Esophagus squamous epithelium (tissue), 4 donors: ENCODE measurements around the gene SET.
A peak's percentile ranks its signal among the peaks of the same experiment; 100 is the strongest.

ENCODE experiments used
- POLR2A ChIP-seq, 4 donors: fragments of 450-650 bp; IDR thresholded peaks; one replicate each; pipeline ENCODE4 v1.6.1; 2017; ENCODE audit warnings: antibody characterized with exemption in 4 of 4, mild to moderate bottlenecking in 4 of 4, moderate library complexity in 3 of 4
- TF ChIP-seq, protein P1 (sequence below), 6 experiments: fragments of 450-650 bp in 4 of 6; fragments of 200-600 bp in 2 of 6; sonication (generic) in 2 of 6; IDR thresholded peaks; one replicate each; pipeline ENCODE4 v1.5.1; 2016 to 2019; ENCODE audit warnings: antibody characterized with exemption in 6 of 6, mild to moderate bottlenecking in 4 of 6, moderate library complexity in 4 of 6

- TF ChIP-seq, protein P1, sequence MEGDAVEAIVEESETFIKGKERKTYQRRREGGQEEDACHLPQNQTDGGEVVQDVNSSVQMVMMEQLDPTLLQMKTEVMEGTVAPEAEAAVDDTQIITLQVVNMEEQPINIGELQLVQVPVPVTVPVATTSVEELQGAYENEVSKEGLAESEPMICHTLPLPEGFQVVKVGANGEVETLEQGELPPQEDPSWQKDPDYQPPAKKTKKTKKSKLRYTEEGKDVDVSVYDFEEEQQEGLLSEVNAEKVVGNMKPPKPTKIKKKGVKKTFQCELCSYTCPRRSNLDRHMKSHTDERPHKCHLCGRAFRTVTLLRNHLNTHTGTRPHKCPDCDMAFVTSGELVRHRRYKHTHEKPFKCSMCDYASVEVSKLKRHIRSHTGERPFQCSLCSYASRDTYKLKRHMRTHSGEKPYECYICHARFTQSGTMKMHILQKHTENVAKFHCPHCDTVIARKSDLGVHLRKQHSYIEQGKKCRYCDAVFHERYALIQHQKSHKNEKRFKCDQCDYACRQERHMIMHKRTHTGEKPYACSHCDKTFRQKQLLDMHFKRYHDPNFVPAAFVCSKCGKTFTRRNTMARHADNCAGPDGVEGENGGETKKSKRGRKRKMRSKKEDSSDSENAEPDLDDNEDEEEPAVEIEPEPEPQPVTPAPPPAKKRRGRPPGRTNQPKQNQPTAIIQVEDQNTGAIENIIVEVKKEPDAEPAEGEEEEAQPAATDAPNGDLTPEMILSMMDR (IDR thresholded peaks at IDR 0.05): peak; percentile 27 to 70 (median 52)
- TF ChIP-seq POLR2A (IDR thresholded peaks at IDR 0.05): no peak
Measured at GRCh38 chr9:128733256-128733655, 44.2 kb downstream of the SET start.
